ENCODE data around the gene POLR2L.

The POLR2L gene

DNA sequence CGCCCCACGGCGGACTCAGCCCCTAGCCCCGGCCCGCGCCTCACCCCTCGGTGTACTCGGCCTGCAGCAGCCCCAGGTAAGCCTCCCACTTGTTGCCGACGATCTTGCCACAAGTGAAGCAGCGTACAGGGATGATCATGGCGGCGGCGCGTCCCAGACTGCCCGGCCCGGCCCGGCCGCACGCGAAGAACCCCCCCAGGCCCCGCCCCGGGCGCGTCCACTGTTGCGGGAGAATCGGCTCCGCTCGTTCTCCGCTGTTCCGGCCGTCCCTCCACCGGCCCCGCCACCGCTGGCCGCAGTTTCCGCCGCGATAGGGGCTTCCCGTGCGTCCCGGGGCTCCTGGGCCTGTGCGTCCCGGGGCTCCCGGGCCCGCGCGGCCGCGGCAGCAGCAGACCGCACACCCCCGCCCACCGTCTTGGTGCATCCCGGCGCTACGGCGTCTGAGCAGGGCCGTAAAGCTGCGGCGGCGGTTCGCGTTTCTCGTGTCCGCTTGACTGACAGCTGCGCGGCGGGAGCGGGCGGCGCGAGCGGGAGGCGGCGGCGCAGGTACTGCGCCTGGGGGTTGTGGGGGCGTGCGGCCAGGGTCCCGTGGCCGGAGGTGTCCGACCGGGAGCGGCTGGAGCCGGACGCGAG lies at the start of gene POLR2L, which contains the start of gene TSPAN4:
Gene POLR2L, minus strand, starts transcription at position 160 of the 633 bp plus-strand sequence. Its CDS starts 21 bp downstream, at position 139.
Gene TSPAN4, plus strand, starts transcription at position 483 of the 633 bp plus-strand sequence. CDS start 7,453 bp downstream, outside the sequence.
- peak; percentile 86 for DNase-seq (ENCODE audit: low spot score)

DNA sequence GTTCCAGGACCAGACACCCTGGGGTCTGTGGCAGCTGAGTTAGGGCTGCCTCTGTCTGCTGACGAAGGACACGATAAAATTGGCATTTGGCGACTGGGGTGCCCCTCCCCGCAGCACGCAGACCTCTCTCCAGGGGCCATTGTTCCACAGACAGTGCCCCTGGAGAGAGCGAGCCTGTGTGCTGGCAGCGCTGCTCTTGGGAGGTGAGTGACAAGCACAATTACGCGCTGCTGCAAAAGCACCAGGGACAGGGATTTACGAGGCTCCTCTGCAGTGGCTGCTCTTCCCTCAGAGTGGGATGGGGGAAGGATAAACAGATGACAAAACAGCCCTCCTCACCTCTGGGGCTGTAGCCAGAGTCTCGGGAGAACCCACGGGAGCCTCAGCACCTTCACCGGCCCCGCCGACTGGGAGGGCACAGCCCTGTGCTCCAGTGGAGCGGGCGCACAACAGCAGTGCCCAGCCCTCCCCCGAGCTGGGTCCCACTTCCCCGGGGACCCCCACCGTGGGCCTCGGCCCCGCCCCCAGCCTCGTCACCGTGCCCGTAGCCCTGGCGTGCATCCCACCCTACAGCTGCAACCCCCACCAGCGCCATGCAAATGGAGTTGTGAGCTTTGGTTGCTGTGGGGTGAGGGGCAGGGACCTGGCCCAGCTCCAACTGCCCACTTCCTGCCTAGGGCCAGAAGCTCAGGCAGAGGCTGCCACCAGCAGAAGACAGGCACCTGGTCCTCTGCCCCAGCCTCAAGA lies 48.6 kb upstream of the POLR2L start:
- DNase-seq (ENCODE audit: low spot score): no peak

DNA sequence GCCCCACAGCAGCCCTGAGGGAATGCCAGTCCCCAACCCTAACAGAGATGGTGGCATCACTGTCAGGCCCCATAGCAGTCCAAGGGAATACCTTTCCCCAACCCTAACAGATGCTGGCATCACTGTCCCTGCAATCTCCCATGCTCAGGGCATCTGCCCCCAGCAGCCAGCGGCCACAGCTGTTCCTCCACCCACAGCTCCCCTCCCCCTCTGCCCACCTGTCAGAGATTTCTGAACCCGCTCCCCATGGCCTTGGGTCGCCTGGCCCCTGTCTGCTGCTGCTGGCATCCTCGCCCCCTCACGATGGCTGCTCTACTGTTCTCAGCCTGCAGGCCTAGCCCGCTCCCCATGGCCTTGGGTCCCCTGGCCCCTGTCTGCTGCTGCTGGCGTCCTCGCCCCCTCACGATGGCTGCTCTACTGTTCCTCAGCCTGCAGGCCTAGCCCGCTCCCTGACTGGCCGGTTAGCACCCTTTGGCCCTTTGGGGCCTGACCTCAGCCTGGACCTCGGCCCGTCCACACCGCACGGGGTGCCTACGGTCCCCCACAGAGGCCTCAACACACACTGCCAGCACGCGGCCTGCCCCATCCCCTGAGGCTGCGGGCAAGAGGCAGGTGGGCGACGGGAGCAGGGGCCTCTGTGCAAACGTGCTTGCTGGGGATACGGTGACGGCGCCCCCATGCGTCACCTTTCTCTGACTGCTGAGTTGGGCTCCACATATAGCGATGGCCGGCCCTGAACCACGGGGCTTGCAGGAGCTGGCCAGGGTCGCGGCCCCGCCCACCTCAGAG lies 47.6 kb upstream of the POLR2L start:
- no peak for DNase-seq (ENCODE audit: low spot score)

DNA sequence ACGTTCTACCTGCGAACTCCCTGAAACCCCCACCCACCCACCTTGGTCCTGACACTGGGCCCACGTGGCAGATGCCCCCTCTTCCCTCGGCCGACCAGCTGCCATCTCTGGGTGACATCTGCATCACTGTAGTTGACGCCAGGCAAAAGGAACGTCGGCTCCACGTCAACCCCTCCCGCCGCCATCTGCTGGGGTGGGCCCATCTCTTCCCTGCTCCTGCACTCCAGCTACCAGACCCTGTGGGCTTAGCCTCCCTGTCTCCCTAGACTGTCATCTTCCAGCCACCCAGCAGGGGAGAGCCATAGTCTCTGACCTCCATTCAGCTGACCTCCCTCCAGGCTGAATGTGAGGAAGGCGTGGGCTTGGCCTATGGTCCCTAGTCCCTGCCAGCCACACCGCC lies 46.9 kb upstream of the POLR2L start:
- no peak for DNase-seq (ENCODE audit: low spot score)

DNA sequence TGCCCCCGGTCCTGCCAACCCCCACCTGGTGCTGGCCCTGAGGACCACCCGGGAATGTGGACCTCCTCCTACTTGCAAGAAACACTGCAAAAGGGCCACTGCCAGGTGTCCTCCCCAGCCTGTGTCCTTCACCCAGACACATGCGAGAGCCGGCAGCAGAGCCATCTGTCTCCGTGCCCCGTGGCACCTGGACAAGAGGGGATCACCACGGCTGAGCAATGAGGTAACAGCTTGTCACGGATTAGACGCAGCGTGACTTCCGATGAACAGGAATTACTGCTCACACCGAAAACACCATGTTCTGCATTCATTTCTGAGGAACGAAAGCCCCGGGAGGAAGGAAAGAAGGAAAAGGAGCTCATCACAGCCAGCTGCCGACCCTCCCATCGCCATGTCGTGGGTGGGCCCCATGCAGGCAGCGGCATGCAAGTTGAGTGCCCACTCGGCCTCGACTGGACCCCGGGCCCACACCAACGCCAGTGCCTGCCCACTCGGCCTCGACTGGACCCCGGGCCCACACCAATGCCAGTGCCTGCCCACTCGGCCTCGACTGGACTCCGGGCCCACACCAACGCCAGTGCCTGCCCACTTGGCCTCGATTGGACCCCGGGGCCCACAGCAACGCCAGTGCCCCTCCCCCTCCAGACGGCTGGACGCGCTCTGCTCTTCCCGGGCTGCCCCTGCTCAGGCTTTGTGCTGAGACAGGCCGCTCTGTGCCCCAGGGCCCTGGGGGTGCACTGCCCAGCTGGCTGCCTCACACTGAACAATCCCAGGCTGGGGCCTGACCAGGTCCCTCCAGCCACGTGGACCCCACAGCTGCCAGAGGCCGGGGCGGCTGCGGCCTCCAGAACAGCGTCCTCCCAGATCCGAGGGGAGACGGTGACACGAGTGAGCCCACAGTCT lies 46.2 kb upstream of the POLR2L start:
- no peak for DNase-seq (ENCODE audit: low spot score)

DNA sequence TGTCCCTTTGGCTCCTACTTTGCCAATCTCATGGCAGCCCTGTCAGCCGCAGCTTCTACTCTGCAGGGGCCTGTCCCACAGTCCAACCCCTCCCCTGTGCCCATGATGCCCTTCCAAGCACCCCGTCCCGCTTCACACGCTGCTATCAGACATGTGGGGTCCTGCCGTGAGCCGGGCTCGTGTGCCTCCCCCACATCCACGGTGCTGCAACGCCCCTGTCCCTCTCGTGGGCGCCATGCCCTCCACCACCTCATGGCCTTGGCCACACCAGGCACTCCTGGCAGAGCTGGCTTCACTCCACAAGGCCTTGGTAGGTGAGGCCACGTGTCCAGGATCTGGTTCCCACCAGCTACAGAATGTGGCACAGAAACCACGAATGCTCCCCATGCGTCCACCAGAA lies 45.3 kb upstream of the POLR2L start:
- DNase-seq (ENCODE audit: low spot score): no peak

DNA sequence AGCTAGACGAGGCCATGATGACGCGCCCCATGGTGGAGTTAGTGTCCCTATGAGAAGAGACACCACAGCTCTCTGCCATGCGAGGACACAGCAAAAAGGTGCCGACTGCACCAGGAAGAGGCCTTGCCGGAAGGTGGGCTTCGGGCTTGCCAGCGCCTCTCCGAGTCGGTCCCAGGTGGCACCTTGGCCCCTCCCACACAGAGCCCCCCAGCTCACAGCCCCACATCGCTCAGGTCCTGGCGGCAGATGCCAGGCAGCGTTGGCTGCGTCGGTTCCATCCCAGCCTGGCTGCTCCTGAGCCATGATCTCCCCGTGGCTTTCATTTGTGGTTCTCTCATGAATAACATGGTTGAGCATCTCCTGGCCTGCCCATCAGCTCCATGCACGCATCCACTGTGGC lies 44.2 kb upstream of the POLR2L start:
- DNase-seq (ENCODE audit: low spot score): no peak

DNA sequence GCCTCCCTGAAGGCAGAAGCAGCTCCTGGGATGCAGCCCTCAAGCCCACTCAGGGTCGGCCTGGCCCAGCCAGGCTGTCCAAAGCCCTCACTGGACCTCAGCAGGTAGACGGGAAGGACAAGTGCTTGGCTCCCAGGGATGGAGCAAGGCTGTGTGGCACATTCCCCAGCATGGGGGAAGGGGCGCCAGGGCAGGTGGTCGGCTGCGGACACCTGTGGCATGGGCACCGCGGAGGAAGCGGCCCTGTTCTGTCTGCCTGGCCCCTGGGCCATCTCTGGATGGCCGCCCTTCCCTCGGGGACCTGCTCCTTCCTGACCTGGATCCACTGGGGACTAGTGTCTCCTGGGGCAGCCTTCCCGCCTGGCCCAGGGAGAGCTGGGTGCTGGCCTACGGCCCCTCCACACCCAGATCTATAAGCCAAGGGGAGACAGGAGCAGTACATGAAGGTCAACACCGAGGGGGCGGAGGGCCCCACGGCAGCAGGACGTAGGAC lies 42.3 kb upstream of the POLR2L start:
- DNase-seq (ENCODE audit: low spot score): no peak

DNA sequence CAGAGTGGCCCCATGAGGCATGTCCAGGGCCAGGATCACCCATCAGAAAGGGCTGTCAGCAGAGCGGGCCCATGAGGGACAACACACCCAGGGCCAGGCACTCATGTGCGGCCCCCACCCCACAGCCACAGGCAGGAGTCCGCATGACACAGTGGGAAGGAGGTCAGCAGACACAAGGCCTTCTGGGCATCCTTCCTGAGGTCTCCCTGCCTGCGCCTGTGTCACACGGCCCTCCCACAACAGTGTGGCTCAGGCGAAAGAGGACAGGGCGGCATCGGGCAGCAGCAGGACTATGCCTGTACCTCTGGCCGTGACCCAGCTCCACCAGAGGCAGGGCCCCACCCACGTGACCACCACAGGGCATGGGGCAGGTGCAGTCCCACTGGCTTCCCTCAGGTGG lies 41.2 kb upstream of the POLR2L start:
- DNase-seq (ENCODE audit: low spot score): no peak

DNA sequence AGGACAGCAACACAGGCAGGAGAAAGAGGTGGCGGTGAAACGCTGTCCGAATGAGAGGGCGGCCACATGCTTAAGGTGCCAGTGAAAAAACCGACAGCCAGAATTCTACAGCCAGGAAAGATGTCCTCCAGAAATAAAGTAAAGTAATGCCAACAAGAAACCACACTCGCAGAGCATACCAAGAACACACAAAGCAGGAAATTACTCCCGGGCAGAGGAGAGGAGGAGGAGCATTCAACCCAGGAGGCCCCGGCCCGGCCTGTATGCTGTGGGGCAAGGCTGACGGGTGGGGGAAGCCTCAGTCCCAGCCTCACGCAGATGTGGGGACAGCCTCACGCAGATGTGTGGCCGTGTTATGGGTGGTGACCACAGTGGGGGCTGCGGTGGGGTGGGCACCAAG lies 40.3 kb upstream of the POLR2L start:
- no peak for DNase-seq (ENCODE audit: low spot score)

DNA sequence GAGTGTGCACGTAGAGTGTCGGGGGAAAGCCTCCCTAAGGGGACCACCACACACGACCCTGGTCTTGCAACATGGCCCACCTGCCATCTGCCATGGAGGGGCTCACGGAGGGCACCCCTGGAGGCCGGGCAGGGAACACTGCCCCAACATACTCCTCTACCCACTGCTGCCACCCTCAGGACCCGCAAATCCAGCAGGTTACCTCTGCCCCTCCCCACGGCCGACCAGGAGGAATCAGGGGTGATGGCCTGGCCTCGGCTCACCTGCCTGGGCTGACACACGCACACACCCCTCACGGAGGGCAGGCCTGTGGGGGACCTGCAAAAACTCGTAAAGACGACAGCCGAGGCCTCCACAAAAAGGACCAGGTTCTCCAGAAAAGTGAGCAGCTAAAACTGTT lies 38.1 kb upstream of the POLR2L start:
- DNase-seq (ENCODE audit: low spot score): no peak

DNA sequence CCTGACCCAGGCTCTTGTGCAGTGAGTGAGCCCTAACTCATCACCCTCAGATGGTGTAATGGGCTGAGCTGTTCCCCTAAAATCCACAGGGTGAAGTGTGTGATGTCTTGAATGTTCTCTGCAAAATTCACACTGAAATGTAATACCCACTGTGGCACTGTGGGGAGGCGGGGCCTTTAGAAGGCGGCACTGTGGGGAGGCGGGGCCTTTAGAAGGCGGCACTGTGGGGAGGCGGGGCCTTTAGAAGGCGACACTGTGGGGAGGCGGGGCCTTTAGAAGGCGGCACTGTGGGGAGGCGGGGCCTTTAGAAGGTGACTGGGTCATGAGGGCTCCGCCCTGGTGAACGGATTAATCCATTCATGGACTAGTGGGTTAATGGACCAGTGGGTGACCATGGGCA lies 35.2 kb upstream of the POLR2L start:
- DNase-seq (ENCODE audit: low spot score): peak; percentile 81

DNA sequence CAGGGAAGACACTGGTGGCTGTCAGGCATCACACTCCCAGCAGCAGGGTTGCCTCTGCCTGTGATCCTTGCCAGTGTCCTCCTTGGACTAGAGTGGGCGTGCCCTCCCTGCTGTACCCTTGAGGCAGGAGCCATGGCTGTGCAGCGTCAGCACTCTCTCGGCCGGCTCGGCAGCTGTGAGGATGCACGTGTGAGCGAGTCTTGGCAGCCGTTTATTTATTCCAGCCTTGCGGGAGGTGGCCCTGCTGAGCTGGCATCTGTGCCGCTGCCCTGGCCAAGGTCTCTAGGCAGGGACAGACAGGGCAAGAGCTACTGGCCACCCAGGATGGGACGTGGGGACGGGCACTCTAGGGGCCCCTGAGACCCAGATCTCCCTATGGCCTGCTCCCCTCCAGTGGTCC lies 34.2 kb upstream of the POLR2L start:
- no peak for DNase-seq (ENCODE audit: low spot score)

DNA sequence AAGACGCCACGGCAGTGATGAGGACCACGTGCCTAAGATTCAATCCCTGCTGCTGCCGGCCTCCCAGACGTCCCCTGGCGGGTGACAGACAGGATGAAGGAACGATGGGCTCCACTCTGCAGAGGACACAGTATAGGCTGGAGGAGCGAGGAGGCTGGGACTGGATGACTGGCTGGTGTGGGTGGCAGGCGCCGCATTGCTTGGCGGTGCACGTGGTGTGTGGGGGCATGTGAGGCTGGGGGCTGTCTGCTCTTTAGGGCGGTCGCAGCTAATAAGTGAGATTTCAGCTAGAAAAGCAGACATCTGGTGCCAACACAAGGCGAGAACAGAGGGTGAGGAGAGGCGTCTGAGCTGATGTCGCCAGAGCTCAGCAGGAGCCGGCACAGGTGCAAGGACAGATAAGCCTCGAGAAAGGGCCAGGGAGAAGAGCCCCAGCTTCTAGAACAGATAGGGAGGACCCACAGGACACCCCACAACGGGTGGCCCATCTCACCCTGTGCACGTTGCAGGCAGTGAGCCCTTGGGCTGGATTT lies 33.5 kb upstream of the POLR2L start:
- no peak for DNase-seq (ENCODE audit: low spot score)

DNA sequence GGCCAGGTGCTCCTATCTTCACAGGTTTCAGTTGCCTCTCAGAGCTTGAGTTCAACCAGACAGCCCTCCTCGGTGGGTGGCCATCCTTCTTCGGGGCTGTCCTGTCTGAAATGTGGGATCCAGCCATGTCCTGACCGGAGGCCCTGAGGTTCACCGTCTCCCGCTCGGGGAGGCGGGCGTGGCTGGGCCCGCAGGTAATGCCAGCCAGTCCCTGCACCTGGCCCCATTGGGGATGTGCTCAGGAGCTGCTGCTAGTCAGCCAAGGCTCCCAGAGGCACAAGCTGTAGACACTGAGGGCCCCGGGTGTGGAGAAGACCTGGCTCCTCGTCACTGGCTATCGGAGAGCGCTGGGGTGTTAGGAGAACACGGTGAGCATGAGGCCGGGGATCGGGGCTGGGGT lies 32.9 kb upstream of the POLR2L start:
- DNase-seq (ENCODE audit: low spot score): no peak

DNA sequence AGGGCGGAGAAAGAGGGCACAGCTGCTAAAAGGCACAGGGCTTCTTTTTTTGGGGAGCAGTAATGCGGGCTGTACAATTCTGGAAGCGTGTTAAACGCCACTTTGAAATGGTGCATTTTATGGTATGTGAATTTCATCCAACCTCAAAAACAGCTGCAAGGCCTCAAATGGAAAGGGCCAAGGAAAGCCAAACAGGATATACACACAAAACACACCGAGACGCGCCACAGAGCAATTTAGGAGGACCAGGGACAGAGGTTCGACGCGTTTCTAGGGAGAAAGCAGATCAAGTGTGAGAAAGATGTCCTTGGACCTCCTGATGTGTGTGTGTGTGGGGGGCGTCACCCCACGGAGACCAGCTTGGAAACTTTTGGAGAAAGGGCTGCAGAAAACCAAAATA lies 31.4 kb upstream of the POLR2L start:
- no peak for DNase-seq (ENCODE audit: low spot score)

DNA sequence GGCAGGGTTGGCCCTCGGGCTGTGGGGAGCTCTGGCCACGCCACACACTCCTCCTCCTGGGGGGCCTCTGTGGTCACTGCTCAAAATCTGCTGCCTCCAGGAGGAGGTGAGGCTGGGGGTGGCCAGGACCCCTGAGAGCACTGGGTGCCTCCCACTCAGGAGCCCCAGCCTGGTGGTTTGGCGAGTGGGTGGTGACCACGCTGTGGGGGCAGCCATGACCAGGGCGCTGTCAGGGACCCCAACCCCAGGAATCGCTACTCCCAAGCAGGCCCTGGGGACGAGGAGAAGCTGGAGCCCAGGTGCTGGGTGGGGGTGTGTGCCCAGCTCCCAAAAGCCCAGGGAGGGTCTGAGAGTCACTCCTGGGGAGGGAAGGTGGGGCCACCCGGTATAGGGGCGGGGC lies 30.5 kb upstream of the POLR2L start:
- DNase-seq (ENCODE audit: low spot score): no peak

DNA sequence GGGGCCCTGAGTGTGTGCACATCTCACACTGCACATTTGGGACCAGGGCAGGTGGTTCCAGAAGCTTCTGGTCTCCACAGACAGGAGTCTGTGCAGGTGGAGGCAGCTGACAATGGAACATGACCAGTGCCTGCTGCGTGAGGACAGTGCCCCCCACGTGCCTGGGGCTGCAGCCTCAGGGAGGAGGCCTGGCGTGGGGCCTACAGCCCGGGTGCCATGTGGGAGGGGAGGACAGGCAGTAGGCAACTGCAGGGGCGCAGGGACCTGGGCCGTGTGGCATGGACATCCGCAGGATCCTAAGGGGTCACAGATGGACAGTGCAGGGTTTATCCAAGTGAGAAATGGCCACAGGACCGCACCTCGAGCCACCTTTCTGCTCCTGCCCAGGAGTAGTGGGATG lies 29.1 kb upstream of the POLR2L start:
- DNase-seq (ENCODE audit: low spot score): no peak

DNA sequence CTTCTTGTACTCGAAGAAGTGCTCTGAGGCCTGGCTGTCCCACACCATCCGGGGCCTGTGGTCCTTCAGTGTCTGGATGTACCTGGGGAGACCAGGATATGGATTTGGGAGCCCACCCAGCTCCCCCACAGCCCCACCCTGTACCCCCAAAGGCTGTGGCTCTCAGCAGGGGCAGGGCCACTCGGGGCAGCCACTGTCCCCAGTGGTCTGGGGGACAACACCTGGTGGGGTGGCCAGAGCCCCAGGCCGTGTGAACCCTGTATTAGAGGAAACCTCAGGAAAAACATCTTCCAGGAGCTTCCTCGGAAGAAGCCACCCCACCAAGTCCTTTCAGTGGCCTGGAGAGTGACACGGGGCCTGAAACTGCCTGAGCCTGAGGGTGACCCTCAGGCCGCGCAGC lies 28.1 kb upstream of the POLR2L start:
- DNase-seq (ENCODE audit: low spot score): no peak

DNA sequence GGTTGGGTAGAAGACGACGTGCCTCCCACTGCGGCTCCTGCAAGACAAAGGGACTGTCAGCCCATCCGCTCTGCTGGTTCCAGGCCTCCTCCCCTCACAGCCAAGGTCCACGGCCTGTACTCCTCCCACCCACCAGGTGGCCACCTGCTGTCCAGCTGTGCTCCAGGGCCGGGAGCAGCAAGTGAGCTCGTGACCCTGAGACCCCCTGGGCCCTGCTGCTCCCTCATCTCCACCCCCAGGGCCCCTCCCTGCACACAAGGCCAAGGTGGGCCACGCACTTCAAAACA lies 27.7 kb upstream of the POLR2L start:
- no peak for DNase-seq (ENCODE audit: low spot score)

DNA sequence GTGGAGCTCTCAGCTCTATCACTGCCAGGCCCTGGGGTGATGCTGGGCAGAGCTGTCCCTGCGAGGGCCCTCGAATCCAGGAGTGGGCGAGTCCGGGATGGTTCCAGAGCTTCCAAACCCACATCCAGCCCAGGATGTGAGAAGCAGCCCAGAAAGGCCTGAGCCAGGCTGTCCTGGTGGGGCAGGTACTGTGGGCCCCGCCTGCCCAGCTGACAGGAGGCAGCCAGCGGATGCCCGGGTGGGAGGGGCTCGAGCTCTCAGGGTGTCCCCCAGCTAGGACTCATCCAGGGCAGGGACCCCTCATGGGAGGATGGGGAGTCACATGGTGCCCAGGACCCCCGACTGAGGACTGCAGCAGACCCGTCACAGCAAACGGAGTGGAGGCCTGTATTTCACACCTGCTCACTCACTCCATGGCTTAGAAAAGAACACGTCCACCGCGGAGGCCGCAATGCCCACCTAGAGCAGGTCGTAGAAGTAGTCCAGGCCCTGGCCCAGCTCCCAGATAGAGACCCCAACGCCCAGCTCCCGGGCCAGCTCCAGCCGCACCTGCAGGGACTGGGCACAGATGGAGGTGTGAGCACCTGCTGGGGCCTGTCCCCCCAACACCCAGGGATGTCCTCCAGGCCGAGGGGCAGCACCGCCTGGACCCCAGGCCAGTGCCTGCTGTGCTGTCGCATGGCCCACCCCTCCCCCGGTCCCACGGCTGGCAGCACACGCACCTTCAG lies 27.2 kb upstream of the POLR2L start:
- no peak for DNase-seq (ENCODE audit: low spot score)
